Measurements from ENCODE around the gene NTSR2.

The NTSR2 gene

DNA sequence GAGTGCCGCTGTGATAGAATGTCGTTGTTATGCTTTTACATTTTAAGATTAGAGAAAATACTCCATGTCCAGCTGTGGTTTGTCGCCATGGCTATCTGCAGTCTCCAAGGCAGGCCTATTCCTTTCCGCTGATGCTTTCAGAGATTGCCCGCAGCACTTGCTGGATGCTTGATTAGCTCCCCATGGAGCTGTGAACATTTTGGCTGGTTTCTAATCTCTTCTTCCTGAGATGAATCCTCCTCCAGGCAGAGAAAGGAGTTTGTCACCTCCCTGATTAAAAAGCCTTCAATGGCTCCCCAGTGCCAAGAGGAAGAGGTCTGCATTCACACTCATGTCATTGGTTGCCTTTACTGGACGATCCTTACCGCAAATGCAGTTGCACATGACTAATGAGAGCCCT lies 43.8 kb upstream of the NTSR2 start:
- no peak overlapping the region for H3K4me3 ChIP-seq (ENCODE audit: low read depth, low read length)
- TF ChIP-seq, protein P1, sequence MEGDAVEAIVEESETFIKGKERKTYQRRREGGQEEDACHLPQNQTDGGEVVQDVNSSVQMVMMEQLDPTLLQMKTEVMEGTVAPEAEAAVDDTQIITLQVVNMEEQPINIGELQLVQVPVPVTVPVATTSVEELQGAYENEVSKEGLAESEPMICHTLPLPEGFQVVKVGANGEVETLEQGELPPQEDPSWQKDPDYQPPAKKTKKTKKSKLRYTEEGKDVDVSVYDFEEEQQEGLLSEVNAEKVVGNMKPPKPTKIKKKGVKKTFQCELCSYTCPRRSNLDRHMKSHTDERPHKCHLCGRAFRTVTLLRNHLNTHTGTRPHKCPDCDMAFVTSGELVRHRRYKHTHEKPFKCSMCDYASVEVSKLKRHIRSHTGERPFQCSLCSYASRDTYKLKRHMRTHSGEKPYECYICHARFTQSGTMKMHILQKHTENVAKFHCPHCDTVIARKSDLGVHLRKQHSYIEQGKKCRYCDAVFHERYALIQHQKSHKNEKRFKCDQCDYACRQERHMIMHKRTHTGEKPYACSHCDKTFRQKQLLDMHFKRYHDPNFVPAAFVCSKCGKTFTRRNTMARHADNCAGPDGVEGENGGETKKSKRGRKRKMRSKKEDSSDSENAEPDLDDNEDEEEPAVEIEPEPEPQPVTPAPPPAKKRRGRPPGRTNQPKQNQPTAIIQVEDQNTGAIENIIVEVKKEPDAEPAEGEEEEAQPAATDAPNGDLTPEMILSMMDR (IDR thresholded peaks at IDR 0.05; ENCODE audit: low read depth, low read length): no peak

DNA sequence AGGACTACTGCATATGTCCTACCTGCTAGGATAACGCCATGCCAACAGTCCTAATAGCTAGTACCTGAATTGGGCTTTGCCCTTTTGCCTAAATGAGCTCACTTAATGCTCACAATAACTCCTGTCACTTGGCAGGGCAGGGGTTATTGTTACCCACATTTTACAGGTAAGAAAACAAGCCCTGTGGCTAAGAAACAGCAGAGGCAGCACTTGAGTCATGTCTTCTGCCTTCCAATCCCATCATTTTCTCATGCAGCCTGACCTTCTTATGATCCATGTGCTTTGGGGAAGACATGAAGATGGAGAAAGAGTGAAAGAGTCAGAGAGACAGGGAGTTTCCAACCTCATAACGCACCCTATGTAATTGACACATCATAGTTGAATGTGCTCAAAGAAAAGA lies 42.9 kb upstream of the NTSR2 start:
- H3K4me3 ChIP-seq (ENCODE audit: low read depth, low read length): no peak overlapping the region
- TF ChIP-seq, protein P1 (IDR thresholded peaks at IDR 0.05; ENCODE audit: low read depth, low read length): no peak

DNA sequence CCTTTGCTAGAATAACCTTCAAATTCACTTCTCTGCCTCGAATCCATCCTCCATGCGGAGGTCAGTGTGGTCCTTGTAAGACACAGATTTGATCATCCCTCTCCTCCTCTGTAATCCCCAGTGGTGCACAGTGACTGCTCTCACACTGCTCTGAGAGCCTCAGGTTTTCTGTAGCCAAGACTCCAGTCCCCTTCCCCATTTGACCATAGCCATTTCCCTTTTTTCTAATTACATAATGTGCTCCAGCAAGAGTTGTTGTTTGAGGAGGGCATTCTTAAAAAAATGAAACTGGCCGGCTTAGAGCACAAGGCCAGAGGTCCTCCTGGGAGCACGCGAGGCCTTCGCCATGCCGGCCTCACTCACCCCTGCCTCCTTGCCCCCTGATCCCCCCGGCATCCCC lies 41.8 kb upstream of the NTSR2 start:
- no peak overlapping the region for H3K4me3 ChIP-seq (ENCODE audit: low read depth, low read length)
- TF ChIP-seq, protein P1 (IDR thresholded peaks at IDR 0.05; ENCODE audit: low read depth, low read length): no peak

DNA sequence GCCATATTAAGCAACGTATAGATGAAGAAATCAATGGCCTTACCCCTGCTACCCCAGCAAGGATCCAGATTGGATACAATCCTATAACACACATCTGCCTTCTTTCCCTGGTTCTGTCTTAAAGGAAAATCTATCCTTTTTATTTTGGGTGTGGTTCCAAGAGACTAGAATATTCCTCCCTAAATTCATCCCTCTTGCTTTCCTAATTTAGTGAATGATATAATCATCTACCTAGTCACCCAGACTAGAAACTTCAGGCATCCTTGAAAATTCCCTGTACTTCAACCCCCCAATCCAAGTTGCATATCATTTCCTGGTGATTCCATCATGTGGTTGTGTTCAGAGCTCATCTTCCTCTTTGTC lies 41.3 kb upstream of the NTSR2 start:
- H3K4me3 ChIP-seq (ENCODE audit: low read depth, low read length): no peak overlapping the region
- TF ChIP-seq, protein P1 (IDR thresholded peaks at IDR 0.05; ENCODE audit: low read depth, low read length): no peak

DNA sequence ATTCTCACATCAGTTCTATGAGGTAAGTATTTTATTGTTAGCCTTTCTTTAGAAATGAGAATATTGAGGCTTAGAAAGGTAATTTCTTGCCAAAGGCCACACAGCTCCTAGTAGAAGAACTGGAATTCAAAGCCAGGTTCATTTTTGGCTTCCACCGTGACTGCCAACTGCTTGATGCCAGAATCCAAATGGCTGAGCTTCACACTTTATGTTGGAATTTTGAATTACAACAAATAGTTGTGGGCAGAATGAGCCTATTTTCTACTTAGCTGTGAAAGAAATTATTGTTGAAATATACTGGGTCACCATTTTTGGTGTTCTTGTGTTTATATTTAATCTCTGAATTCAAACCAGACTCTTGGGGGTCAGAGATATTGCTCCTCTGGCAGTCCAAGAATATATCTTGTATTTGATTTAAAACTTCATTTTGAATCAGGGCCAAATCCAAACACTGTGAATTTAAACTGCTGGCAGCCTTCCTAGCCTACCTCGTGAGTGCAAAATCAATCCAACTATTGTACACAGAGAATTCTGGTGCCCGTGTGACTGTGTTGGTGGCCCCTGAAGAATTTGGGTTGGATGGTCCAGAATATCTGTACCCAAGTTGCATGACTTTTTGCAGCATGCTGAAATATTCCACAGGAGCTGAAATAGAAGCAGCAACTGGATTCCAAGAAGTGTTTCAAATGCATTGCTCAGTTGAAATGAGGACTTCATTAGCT lies 40.8 kb upstream of the NTSR2 start:
- no peak overlapping the region for H3K4me3 ChIP-seq (ENCODE audit: low read depth, low read length)
- TF ChIP-seq, protein P1 (IDR thresholded peaks at IDR 0.05; ENCODE audit: low read depth, low read length): no peak

DNA sequence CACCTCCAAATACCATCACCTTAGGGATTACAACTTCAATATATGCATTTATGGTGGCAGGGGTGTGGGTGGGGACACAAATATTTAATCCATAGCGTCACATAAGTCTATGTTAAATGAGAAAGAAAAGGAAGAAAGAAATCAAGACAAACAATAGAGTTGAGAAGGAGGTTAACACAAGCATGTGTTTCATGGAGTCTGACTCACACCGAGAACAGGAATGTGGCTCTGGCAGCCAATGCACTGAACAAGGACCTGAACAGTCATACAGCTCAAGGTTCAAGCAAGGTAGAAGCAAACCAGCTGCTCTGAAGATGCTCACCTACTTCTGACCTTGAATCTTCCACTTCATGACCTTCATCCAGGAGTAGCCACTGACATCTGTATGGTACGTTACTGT lies 40.2 kb upstream of the NTSR2 start:
- TF ChIP-seq, protein P1 (IDR thresholded peaks at IDR 0.05; ENCODE audit: low read depth, low read length): no peak
- no peak overlapping the region for H3K4me3 ChIP-seq (ENCODE audit: low read depth, low read length)

DNA sequence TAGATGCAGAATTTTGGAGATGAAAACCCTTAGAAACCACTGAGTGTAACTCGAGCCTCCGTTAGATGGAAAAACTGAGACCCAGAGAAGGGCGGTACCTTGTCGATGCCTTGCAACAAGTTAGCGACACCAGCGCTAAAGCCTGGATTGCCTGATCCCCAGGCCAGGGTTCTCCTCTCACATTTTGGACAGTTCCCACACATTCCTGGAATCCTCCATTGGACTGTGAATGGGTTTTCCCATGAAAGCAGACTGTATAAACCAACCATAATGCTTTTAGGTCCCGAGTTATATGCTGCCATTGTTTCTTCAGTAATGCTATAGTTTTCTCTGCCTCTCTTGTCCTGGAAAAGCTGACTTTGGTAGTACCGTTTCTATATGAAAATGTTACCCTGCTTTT lies 39.3 kb upstream of the NTSR2 start:
- H3K4me3 ChIP-seq (ENCODE audit: low read depth, low read length): no peak overlapping the region
- TF ChIP-seq, protein P1 (IDR thresholded peaks at IDR 0.05; ENCODE audit: low read depth, low read length): no peak

All from WI38 (cell line).